GM18858 (cell line): ENCODE results near the gene CCNF.
"Not testable (repeated sequence)": the region's sequence is repeated elsewhere in the genome, so short reads cannot be mapped to it uniquely, and the experiment has no call there.

Source experiments
- ATAC-seq: cut with Tn5 transposase; IDR thresholded peaks from one replicate; pipeline ENCODE4 v1.9.1; 2021; ENCODE audit not compliant: unreplicated experiment

The CCNF gene

GRCh38 chr16:2427526-2427925, 1.7 kb upstream of the CCNF start:
- no peak for ATAC-seq

GRCh38 chr16:2428051-2428783, 1.0 kb upstream of the CCNF start:
- ATAC-seq, result no peak

- peak; percentile 12 for ATAC-seq
Measured at GRCh38 chr16:2428784-2429033, 538 bp upstream of the CCNF start.

GRCh38 chr16:2429771-2430663, 770 bp downstream of the CCNF start:
- ATAC-seq, result no peak

GRCh38 chr16:2432286-2432685, 3.0 kb downstream of the CCNF start:
- ATAC-seq, result no peak

- ATAC-seq, result no peak
Measured at GRCh38 chr16:2432801-2433505, 3.7 kb downstream of the CCNF start.

GRCh38 chr16:2435236-2435635, 6.0 kb downstream of the CCNF start:
- not testable (repeated sequence) for ATAC-seq

GRCh38 chr16:2436110-2436509, 6.9 kb downstream of the CCNF start:
- no peak for ATAC-seq

DNA sequence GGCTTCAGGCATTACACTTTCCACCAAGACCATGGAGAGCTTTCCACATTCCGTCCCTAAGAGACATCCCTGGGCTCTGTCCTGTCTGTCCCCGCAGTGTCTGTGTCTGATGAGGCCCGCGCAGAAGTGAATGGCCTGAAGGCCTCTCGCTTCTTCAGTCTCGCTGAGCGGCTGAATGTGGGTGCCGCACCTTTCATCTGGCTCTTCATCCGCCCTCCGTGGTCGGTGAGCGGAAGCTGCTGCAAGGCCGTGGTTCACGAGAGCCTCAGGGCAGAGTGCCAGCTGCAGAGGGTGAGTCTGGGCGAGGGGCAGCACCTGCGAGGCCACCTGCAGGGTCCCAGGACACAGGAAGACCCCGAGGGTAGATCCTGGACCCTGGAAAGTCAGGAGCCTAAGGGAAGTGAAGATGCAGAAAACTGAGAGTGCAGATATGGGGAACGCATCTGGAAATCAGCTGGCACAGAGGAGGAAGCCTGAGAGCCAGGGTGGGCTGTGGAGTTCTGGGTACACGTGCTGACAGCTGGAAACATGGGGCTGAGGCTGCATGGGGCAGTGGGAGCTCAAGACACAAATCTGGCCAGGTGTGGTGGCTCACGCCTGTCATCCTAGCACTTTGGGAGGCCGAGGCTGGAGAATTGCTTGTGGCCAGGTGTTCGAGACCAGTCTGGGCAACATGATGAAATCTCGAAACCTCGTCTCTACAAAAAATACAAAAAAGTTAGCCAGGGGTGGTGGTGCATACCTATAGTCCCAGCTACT, 8.0 kb downstream of the CCNF start:
- no peak for ATAC-seq

GRCh38 chr16:2438121-2438520, 8.9 kb downstream of the CCNF start:
- ATAC-seq, result no peak

DNA sequence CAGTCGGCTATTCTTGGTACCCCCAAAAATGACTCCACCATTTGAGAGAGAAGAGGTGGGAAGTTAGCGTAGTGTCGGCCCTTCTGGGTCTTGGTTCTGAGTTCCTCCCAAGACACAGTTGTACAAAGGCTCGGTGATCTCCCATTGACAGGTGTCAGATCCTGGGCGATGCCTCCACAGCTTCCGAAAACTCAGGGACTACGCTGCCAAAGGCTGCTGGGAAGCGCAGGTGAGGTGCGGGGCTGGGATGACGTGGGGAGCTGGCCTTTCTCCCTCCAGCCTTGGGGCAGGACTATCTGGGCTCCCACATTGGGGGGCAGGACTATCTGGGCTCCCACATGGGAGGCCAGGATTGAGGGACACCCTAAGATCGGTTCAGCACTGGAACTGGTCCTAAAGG, 10.4 kb downstream of the CCNF start:
- no peak for ATAC-seq

- not testable (repeated sequence) for ATAC-seq
Measured at GRCh38 chr16:2441143-2441804, 12.0 kb downstream of the CCNF start.

DNA sequence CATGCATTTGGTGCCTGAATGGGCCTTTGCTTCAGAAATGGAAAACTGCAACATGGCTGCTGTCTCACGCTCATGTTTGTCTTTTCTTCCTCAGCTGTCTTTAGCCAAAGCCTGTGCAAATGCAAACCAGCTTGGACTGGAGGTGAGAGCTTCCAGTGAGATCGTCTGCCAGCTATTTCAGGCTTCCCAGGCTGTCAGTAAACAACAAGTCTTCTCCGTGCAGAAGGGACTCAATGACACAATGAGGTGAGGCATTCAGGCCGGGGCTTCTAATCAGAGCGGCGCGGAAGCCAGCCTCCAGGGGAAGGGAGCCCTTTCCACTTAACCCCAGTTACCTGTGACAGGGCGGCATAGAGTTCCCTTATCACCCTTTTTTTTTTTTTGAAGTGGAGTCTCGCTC, 14.3 kb downstream of the CCNF start:
- no peak for ATAC-seq

DNA sequence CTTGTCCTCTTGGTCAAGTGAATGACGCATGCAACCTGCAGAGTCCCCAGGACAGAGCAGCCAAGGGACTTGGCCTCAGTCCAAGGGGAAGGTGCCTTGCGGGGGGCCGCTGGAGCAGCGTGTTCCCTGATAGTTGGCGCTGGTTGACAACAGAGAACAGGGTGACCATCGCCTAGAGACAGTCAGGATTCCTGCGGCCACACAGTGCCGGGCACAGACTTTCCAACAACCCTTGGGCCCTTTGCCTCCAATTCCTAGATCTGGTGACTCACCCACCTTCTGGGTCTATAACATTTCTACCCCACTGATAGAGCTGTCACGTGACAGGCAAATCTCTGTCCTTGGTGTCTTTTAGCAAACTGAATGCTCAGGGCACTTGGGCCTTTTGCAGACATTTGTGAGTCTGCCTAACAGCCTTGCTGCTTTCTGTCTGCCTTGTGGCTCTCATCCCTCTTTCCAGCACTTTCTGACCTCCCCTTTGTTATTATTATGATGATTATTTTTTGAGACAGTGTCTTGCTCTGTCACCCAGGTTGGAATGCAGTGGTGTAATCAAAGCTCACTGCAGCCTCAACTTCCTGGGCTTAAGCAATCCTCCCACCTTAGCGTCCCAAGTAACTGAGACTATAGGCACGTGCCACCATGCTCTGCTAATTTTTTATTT, 18.8 kb downstream of the CCNF start:
- ATAC-seq, result no peak

- ATAC-seq, result no peak
Measured at GRCh38 chr16:2449118-2449517, 19.9 kb downstream of the CCNF start.

DNA sequence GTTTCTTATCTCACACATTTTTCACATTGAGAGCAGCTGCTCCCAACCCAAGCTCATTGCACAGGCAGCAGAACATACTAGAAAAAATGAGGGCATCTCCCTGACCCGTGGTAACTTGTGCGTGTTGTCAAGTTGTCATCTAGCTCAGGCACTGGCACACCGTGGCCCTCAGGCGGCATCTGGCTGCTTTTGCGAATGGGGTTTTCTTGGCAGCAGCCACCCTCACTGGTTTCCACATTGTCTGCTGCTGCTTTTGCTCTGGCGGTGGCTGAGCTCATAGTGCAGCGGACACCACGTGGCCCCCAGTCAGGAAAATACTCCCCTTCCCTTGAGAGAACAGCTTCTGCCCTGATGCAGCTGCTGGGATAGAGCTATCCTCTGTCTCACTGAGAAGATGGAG, 21.3 kb downstream of the CCNF start:
- ATAC-seq, result no peak

DNA sequence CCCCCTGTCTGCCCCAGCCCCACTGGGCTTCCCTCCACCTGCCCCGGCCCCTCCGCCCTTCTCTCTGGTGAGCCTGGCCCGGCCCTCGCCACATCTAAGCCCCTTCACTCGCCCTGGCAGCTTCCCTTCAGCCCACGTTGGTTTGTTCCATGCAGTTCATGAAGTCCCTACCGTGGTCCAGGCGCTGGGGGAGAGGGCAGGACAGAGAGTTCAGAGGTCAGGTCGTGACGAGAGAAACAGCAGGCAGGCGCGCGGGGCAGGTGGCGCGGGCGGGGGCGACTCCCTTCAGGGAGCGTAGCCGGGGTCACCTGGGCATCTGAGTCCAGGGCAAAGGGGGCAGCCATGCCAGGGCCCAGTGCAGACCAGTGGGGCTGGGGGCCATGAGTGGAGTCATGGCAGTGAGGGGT, 21.7 kb downstream of the CCNF start:
- no peak for ATAC-seq

DNA sequence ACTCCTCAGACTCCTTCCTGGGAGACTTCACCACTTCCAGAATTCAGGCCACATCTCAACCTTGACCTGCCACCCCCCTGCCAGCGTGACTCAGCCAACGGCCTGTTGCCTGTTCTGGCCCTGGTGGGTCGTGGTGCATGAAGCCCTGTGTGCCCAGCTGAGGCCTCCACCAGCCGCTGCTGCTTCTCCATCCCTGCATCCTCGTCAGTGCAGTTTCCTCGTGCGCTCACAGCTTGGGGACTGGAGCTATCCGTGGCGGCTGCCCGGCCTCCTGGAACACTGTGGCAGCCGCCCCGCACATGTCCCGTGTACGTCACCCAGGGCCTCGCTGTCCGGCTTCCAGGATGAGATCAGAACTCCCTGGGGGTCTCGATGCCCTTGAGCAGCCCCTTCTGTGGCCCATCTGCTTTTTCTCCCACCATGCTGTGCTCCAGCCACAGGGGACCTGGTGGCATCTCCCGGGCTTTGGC, 22.6 kb downstream of the CCNF start:
- ATAC-seq, result no peak

GRCh38 chr16:2452650-2453049, 23.4 kb downstream of the CCNF start:
- no peak for ATAC-seq
